Suprapubic skin (tissue), 3 donors: ENCODE measurements around the gene MAP4K5.

ENCODE experiments used
- POLR2A ChIP-seq, 2 donors: fragments of 450-650 bp; IDR thresholded peaks; one replicate each; pipeline ENCODE4 v1.6.1; 2017; ENCODE audit warnings: antibody characterized with exemption in 2 of 2, mild to moderate bottlenecking in 2 of 2, moderate library complexity in 2 of 2
- TF ChIP-seq, protein P1 (sequence below), 2 donors: fragments of 200-600 bp in 1 of 2; fragments of 450-650 bp in 1 of 2; sonication (generic) in 1 of 2; IDR thresholded peaks; one replicate each; pipeline ENCODE4 v1.5.1; 2016 to 2019; ENCODE audit warnings: antibody characterized with exemption in 2 of 2, mild to moderate bottlenecking in 1 of 2, moderate library complexity in 1 of 2

GRCh38 chr14:50530358-50530757 is 2.0 kb downstream of the MAP4K5 start:
- TF ChIP-seq POLR2A (IDR thresholded peaks at IDR 0.05), result no peak
- TF ChIP-seq, protein P1, sequence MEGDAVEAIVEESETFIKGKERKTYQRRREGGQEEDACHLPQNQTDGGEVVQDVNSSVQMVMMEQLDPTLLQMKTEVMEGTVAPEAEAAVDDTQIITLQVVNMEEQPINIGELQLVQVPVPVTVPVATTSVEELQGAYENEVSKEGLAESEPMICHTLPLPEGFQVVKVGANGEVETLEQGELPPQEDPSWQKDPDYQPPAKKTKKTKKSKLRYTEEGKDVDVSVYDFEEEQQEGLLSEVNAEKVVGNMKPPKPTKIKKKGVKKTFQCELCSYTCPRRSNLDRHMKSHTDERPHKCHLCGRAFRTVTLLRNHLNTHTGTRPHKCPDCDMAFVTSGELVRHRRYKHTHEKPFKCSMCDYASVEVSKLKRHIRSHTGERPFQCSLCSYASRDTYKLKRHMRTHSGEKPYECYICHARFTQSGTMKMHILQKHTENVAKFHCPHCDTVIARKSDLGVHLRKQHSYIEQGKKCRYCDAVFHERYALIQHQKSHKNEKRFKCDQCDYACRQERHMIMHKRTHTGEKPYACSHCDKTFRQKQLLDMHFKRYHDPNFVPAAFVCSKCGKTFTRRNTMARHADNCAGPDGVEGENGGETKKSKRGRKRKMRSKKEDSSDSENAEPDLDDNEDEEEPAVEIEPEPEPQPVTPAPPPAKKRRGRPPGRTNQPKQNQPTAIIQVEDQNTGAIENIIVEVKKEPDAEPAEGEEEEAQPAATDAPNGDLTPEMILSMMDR (IDR thresholded peaks at IDR 0.05), result no peak
